ENCODE data around the gene TCF7L1.

GRCh38 chr2:85221067-85221691, 88.0 kb downstream of the TCF7L1 start:
- TF ChIP-seq EZH2 (optimal IDR thresholded peaks at IDR 0.05; ENCODE audit: low read depth, low read length) (no peak), CTCF (IDR thresholded peaks at IDR 0.05; ENCODE audit: low read length) (no peak)

Data from MM.1S (cell line).